NCI-H510A (cell line): Measurements from ENCODE around the gene SLC25A31.

ENCODE experiments used
- DNase-seq: peaks from one replicate; lab custom pipeline; 2025; lab: John Stamatoyannopoulos, UW

Gene SLC25A31

DNA sequence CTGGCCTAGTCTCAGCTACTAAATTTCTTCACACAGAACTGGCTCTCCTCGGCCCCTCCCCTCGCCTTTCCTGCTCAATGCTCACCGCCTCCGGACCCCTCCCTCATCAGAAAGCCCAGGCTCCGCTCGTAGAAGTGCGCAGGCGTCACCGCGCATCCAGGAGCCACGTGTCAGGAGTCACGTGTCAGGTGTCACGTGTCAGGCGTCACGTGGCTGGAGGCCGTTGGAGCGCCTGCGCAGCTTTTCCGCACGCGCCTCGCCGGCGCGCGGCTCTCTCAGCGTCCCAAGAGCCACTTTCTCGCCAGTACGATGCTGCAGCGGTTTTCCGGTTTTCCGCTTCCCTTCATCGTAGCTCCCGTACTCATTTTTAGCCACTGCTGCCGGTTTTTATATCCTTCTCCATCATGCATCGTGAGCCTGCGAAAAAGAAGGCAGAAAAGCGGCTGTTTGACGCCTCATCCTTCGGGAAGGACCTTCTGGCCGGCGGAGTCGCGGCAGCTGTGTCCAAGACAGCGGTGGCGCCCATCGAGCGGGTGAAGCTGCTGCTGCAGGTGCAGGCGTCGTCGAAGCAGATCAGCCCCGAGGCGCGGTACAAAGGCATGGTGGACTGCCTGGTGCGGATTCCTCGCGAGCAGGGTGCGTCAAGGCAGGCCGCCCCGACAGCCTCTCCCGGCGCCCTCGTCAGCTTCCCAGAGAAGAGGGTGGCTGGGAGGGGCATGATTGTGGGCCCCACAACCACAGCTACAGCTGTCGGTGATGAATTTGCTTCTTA is at the start of gene SLC25A31:
Gene SLC25A31, plus strand, starts transcription at position 259 of the 772 bp plus-strand sequence. Its CDS starts 146 bp downstream, at position 405.
- DNase-seq, result no peak

DNA sequence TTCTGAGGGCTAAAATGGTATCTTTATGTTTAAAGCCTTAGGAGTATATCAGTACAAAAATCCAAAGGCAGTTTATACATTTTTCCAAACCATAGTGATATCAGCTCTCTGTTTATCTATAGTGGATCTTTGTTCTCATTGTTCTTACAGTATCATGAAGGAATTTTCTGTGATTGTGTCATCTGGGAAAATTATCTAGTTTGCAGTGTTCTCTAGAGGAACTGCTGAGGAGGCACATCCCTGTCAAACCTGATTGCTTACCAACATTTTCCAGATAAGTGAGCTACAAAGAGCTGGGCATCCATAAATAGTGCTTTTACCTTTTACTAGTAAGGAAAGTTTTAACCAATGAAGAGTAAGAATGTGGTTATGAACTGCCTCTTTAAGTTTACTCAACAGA is 44.9 kb upstream of the SLC25A31 start:
- no peak for DNase-seq

- DNase-seq, result no peak
Measured at GRCh38 chr4:127686658-127687057, 43.5 kb upstream of the SLC25A31 start.

DNA sequence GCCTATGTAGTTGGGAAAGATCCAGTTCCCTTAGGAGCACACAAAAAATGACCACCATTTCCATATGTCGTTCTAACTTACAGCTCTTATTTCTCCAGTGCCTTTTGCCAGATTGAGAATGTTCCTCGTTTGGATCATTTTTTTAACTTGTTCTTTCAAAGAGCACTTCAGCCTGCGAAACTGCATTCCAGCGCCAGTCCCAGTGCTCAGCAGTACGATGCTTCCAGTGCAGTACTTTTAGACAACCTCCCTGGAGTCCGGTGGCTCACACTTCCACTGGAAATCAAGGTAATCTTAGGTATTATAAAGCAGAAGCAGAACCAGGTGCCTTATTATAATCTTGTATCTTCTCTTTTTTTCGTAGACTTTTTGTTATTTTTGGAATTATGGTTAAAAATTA is 42.6 kb upstream of the SLC25A31 start:
- no peak for DNase-seq

- no peak for DNase-seq
Measured at GRCh38 chr4:127698789-127699200, 31.4 kb upstream of the SLC25A31 start.

DNA sequence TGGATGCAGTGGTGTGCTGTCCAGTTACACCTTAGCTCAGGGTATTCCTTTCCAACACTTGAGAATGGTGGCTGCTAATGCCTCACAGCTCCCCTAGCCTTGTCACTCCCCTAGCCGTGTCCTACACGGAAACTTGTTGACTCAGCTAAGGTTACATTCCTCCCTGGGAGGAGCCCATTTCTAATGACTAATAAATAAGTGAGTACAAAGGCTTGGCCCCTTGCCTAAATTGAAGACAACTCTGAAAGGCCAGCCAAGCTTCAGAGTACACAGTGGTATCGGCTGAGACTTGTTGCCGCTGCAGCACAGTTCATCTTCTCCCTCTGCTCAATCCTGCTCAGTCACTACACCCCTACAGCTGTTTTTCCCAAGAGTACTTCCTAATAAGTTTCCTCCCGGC is 21.2 kb upstream of the SLC25A31 start:
- peak; percentile 27 for DNase-seq

- no peak for DNase-seq
Measured at GRCh38 chr4:127709456-127709855, 20.7 kb upstream of the SLC25A31 start.

- DNase-seq, result no peak
Measured at GRCh38 chr4:127731406-127731805, 1.2 kb downstream of the SLC25A31 start.

- no peak for DNase-seq
Measured at GRCh38 chr4:127732623-127733328, 2.6 kb downstream of the SLC25A31 start.

DNA sequence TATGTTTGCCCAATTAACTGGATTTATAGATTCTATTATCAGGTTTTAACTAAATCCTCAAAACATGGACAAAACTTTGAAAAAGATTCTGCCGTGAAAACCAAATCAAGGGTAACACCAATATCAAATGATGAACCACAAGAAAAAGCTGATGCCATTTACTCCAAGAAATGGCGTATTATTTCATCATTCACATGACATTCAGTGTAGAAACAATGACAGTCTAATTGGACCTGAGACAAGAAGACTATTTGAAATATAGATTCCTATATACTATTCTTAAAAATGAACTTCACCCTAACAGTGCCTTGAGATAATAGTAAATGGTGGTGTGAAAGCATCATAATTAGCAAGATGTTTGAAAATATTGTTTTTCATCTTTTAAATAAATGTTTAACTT is 4.8 kb downstream of the SLC25A31 start:
- DNase-seq, result no peak

DNA sequence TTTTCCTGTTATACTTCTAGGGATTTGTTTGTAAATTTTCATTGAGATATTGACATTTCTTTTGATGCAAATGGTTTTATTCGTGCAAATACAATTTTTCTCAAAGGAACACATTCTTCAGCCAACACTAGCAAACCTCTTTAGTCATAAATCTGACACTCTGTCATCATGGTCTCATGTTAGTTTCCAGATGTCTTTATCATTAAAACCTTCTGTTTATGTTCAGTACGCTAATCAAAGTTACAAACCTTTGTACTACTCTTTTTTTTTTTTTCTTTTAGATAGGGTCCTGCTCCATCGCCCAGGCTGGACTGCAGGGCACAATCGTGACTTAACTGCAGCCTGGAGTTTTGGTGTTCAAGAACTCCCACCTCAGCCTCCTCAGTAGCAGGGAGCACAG is 7.1 kb downstream of the SLC25A31 start:
- DNase-seq, result no peak

GRCh38 chr4:127741247-127741646 is 11.0 kb downstream of the SLC25A31 start:
- no peak for DNase-seq

DNA sequence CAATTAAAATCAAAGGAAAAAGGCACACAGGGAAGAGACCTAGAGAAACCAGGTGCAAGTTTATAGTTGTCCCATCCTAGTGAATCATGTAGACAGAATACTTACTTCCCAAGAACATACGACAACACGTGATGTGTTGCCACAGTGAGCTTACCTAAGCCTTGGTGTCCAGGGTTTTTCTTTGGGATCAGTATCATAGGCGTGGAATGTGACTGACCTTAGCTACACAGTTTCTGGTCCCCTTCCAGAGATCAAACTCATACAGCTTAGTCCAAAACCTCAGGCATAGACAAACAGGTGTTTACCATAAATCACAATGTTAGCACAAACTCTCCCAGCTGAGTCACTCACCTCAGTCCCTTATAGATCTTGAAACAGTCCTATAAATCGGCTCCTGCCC is 17.7 kb downstream of the SLC25A31 start:
- no peak for DNase-seq

DNA sequence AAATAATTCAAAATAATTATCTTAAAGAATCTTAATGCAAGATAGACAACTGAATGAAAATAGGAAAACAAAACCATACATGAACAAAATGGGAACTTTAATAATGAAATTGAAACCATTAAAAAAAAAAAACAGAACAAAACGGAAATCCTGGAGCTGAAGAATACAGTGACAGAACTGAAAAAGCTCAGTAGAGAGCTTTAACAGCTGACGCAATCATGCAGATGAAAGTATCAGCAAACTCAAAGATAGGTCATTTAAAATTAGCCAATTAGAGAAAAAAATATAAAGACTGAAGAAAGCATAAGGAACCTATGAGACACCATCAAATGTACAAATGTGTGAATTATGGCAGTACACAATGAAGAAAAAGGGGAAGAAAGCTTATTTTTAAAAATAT is 18.8 kb downstream of the SLC25A31 start:
- no peak for DNase-seq

- DNase-seq, result no peak
Measured at GRCh38 chr4:127756906-127757305, 26.7 kb downstream of the SLC25A31 start.

DNA sequence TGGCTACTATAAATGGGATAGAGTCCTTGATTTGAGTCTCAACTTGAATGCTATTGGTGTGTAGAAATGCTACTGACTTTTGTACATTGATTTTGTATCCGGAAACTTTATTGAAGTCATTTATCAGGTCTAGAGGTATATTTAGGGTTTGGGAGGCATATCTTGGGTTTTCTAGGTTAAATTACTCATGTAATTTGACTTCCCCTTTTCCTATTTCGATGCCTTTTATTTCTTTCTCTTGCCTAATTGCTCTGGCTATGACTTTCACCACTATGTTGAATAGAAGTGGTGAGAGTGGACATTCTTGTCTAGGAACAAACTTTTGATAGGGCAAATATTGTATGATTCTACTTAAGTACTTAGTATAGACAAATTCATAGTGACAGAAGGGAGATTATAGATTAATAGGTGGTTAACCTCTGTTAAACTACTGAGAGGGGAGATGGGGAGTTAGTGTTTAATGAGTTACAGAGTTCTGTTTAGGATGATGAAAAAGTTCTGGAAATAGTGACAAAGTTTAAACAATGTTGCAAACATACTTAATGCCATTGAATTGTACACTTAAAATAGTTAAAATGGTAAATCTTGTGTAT is 29.1 kb downstream of the SLC25A31 start:
- DNase-seq, result no peak

DNA sequence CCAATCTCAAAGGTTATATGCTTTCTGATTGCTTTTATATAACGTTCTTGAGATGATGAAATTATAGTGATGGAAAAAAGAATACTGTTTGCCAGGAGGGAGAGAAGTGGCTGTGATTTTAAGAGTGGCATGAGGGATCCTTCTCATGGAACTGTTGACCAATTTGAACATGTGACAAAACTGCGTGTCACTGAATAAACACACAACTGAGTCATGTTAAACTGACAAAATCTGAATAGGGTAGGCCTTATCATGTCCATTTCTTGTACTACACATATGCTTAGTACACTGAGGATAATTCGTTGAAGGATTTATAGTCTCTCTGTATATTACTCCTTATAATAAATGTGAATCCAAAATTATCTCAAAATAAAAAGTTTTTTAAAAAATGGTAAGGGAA is 29.7 kb downstream of the SLC25A31 start:
- DNase-seq, result no peak

- DNase-seq, result no peak
Measured at GRCh38 chr4:127771535-127772275, 41.5 kb downstream of the SLC25A31 start.

DNA sequence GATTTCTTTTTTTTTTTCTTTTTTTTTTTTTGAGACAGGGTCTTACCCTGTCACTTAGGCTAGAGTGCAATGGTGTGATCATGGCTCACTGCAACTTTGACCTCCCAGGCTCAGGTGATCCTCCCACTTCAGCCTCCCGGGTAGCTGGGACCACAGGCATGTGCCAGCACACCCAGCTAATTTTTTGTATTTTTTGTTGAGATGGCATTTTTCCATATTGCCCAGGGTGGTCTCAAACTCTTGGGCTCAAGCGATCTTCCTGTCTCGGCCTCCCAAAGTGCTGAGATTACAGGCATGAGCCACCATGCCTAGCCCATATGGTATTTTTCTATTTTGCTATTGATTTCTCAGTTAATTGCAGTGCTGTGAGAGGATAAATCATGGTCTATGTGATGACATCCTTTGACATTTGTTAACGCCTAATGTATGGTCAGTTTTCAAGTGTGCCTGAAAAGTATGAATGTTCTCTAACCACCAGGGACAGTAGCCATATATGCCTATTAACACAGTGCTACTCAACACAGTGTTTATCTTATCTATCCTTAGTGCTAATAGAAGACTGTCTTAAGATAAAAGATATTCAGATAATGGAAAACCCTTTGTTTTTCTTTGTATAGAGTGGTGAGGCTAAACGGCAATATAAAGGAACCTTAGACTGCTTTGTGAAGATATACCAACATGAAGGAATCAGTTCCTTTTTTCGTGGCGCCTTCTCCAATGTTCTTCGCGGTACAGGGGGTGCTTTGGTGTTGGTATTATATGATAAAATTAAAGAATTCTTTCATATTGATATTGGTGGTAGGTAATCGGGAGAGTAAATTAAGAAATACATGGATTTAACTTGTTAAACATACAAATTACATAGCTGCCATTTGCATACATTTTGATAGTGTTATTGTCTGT is 42.8 kb downstream of the SLC25A31 start:
- DNase-seq, result no peak

DNA sequence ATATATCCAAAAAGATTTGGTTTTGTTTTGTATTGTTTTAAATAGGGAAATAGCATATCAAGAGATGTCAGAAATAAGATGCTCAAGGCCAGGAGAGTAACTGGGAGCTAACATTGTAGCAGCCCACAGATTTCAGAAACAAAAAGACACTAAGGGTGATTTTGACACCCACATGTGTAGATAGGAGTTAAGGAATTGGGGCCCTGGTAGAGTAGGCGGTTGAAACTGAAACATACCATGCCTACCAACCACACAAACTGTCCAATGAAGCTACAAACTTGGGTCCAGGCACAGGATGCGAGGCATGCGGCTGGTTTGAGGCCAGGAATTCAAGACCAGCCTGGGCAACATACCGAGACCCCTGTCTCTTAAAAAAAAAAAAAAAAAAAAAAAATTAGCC is 45.6 kb downstream of the SLC25A31 start:
- no peak for DNase-seq

DNA sequence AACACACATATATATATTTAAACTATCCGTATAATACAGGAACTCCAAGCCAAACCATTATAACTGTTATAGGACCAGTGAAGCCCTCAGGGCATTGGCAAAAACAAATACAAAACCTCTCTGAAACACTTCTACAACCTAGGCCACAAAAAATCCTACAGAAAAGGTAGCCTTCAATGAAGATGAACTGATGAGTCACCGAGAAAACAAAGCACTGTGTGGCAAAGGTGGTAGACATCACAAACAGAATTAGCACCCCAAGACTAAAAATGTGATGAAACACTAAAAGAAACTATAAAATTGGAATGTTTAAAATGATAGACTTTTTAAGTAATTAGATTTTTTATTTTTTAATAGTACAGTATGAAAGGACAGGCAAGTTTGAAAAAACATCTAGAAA is 46.4 kb downstream of the SLC25A31 start:
- DNase-seq, result no peak
